ENCODE data around the gene TMEM139. TPM values are rescaled to one million over a fixed set of nuclear protein-coding genes. Genes with fewer than 3 reads are reported as not detected.

TMEM139 gene
- total RNA-seq, 4 donors from 2014 or later = 1.0 TPM; not detected in 3

DNA sequence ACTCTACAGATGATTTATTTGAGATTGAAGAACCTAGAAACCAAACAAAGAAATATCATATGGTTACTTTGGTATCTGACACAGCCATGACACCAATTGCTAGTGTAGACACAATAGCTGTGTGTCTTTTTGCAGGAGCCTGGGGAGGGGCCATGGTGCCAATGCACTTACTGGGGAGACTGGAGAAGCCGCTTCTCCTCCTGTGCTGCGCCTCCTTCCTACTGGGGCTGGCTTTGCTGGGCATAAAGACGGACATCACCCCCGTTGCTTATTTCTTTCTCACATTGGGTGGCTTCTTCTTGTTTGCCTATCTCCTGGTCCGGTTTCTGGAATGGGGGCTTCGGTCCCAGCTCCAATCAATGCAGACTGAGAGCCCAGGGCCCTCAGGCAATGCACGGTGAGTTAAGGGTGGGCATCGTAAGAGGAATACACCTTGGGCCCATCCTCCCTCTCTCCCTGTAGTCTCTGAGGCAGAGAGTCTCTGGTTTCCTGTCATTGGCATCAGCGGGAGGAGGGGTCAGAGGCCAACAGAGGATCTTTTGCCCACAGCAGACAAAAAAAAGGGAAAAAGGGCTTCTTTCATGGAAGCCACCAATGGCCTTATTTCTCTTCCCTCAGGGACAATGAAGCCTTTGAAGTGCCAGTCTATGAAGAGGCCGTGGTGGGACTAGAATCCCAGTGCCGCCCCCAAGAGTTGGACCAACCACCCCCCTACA is 1.2 kb downstream of the TMEM139 start:
- Histone ChIP-seq H3K9me3 (no peaks in the 10 kb centered on the region), H3K27ac (replicated peaks in 1 of 4) (no peak overlapping the region), H3K4me1 (peaks cover 27 to 38% (median 29%) of the 10 kb centered on the region in 4 donors), H3K4me3 (no peak overlapping the region), H3K36me3 (no peaks in the 10 kb centered on the region), H3K27me3 (no peaks in the 10 kb centered on the region)
- no peak for DNase-seq (ENCODE audit: extremely low spot score)
- 98% methylated on average over 9 of the region's 11 CpGs for WGBS
- no peak for TF ChIP-seq EP300 (IDR thresholded peaks at IDR 0.05)
- no peak for TF ChIP-seq POLR2A (IDR thresholded peaks at IDR 0.05; ENCODE audit: low read depth)
- no peak for TF ChIP-seq POLR2AphosphoS5 (IDR thresholded peaks at IDR 0.05)
- TF ChIP-seq, protein P1, sequence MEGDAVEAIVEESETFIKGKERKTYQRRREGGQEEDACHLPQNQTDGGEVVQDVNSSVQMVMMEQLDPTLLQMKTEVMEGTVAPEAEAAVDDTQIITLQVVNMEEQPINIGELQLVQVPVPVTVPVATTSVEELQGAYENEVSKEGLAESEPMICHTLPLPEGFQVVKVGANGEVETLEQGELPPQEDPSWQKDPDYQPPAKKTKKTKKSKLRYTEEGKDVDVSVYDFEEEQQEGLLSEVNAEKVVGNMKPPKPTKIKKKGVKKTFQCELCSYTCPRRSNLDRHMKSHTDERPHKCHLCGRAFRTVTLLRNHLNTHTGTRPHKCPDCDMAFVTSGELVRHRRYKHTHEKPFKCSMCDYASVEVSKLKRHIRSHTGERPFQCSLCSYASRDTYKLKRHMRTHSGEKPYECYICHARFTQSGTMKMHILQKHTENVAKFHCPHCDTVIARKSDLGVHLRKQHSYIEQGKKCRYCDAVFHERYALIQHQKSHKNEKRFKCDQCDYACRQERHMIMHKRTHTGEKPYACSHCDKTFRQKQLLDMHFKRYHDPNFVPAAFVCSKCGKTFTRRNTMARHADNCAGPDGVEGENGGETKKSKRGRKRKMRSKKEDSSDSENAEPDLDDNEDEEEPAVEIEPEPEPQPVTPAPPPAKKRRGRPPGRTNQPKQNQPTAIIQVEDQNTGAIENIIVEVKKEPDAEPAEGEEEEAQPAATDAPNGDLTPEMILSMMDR (IDR thresholded peaks at IDR 0.05) = no peak
- intact Hi-C loops (cut with DNase I) = no loop called here

DNA sequence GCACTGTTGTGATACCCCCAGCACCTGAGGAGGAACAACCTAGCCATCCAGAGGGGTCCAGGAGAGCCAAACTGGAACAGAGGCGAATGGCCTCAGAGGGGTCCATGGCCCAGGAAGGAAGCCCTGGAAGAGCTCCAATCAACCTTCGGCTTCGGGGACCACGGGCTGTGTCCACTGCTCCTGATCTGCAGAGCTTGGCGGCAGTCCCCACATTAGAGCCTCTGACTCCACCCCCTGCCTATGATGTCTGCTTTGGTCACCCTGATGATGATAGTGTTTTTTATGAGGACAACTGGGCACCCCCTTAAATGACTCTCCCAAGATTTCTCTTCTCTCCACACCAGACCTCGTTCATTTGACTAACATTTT is 1.7 kb downstream of the TMEM139 start:
- no peaks in the 10 kb centered on the region for H3K9me3 ChIP-seq
- DNase-seq (ENCODE audit: extremely low spot score) = no peak
- H3K27ac ChIP-seq (replicated peaks in 1 of 4) = no peak overlapping the region
- intact Hi-C loops (cut with DNase I) = no loop called here
- TF ChIP-seq POLR2AphosphoS5 (IDR thresholded peaks at IDR 0.05) (no peak), POLR2A (IDR thresholded peaks at IDR 0.05; ENCODE audit: low read depth) (no peak), EP300 (IDR thresholded peaks at IDR 0.05) (no peak)
- TF ChIP-seq, protein P1 (IDR thresholded peaks at IDR 0.05) = no peak
- H3K4me3 ChIP-seq = no peak overlapping the region
- 78% methylated on average over 5 of the region's 6 CpGs for WGBS
- H3K4me1 ChIP-seq = peaks cover 27 to 42% (median 34%) of the 10 kb centered on the region in 4 donors
- peaks cover 0 to 2% (median 0%) of the 10 kb centered on the region in 4 donors for H3K36me3 ChIP-seq
- no peaks in the 10 kb centered on the region for H3K27me3 ChIP-seq

DNA sequence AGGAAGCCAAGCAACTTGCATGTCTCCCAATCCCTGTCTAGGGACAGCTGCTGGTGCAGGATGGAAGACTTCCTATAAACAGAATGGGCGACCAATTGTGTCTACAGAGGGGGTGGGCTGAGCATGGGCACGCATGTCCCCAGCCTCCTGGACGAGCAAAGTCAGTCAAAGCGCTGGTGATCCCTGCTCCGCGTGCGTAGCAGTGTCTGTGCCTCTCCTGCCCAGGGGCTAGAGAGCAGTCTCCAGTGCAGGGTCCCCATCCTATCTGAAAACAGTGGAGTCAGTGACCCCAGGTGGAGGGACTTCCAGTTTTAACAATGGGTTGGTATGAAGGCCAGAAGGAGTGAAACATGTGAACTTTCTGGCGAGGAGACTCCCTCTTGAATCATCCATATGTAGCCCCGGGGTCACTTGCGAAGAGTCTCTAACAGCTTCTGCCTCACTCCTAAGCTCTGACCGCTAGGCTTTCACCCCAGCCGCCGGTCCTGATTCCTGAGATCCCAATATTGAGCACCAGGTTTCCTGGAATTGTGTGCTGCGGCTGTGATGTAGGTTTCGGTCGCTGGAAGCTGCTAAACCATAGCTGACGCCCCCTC is 2.7 kb downstream of the TMEM139 start:
- no peaks in the 10 kb centered on the region for H3K27me3 ChIP-seq
- TF ChIP-seq POLR2AphosphoS5 (IDR thresholded peaks at IDR 0.05) = no peak
- TF ChIP-seq, protein P1 (IDR thresholded peaks at IDR 0.05) = no peak
- WGBS = 77% methylated on average over 5 of the region's 17 CpGs
- H3K27ac ChIP-seq (replicated peaks in 1 of 4) = peak overlapping the region; percentile 87 to 95 (median 90)
- no peaks in the 10 kb centered on the region for H3K9me3 ChIP-seq
- peak overlapping the region; percentile 81 to 97 (median 90) for H3K4me3 ChIP-seq
- peaks cover 4 to 12% (median 7%) of the 10 kb centered on the region in 4 donors for H3K36me3 ChIP-seq
- intact Hi-C loops (cut with DNase I) = no loop called here
- peaks cover 27 to 42% (median 34%) of the 10 kb centered on the region in 4 donors for H3K4me1 ChIP-seq
- DNase-seq (ENCODE audit: extremely low spot score) = no peak

DNA sequence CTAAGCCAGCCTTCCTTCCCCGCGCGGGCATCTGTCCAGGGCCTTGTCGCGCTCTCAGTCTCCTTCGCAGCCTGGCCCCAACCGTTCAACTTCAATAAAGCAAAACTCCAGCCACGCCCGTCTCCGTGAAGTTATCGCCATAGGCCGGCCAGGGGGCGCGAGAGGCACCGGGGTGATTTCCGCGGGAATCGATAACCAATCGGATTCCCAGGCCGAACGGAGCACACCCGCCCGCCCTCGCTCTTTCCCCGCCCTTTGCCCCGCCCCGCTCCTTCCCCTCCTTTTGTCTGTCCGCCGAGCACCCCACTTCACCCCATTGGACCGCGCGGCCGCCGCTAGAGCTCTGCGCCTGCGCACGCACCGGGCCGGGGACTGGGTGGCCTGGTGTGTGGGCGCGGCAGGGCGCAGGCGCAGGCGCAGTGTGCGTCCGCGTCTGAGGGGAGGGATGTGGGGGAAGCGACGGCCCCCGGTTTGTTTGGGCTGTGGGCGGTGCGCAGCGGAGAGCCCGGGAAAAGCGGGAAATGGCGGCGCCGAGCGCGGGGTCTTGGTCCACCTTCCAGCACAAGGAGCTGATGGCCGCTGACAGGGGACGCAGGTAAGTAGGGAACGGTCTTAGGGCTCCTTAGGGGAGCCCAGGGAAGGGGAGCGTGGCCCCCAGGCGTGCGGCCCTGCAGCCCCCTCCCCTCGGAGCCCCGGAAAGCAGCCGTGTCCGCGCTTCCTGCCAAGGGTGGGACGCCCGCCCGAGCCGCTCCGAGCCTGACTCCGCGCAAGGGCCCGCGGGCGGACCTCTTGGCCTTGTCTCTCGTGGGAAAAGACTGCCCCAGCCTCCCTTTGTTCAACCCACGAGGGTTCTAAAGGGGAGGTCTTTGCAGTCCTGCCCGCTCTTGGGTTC is 3.4 kb downstream of the TMEM139 start, which contains the start of gene CASP2:
Gene CASP2 (plus strand): TSS at position 417 of the 892 bp plus-strand sequence. CDS start 105 bp downstream, at position 522.
- peak; percentile 99 for DNase-seq (ENCODE audit: extremely low spot score)
- peak within 1 kb of the TSS; percentile 81 to 97 (median 90) for H3K4me3 ChIP-seq
- H3K9me3 ChIP-seq = no peaks in the 10 kb centered on the region
- intact Hi-C loops (cut with DNase I) = loop anchor here (2.0 kb wide), 1 partner anchor 25 kb away; the partner anchor contains the start of gene GSTK1
- H3K4me1 ChIP-seq = peaks cover 27 to 42% (median 34%) of the 10 kb centered on the region in 4 donors
- 6% methylated on average over 29 of the region's 84 CpGs for WGBS
- H3K27me3 ChIP-seq = no peaks in the 10 kb centered on the region
- peak within 1 kb of the TSS; percentile 87 to 95 (median 90) for H3K27ac ChIP-seq (replicated peaks in 1 of 4)
- H3K36me3 ChIP-seq = peaks cover 11 to 19% (median 14%) of the 10 kb centered on the region in 4 donors
- TF ChIP-seq POLR2AphosphoS5 (IDR thresholded peaks at IDR 0.05) = peak; percentile 83 to 87
- no peak for TF ChIP-seq EP300 (IDR thresholded peaks at IDR 0.05)
- TF ChIP-seq, protein P1 (IDR thresholded peaks at IDR 0.05) = peak; percentile 29 to 52 (median 30)
- TF ChIP-seq POLR2A (IDR thresholded peaks at IDR 0.05; ENCODE audit: low read depth) = peak; percentile 19
